Mucosa of descending colon (tissue), 3 donors: ENCODE results near the gene UMPS. TPM values are rescaled to one million over a fixed set of nuclear protein-coding genes. Genes with fewer than 3 reads are reported as not detected.

Source experiments
- ATAC-seq: fragments of 200-7000 bp; cut with Tn5 transposase; one replicate; pipeline ENCODE4 v1.9.1; 2020; ENCODE audit warnings: mild to moderate bottlenecking, moderate library complexity
- DNase-seq, 3 donors: peaks; one replicate each; pipeline ENCODE4 v3.0.0-alpha.2; 2020
- H3K36me3 ChIP-seq: fragments of 200-600 bp; one replicate; pipeline ENCODE4 v1.8.0; 2021; ENCODE audit warnings: low read depth, mild to moderate bottlenecking
- H3K4me1 ChIP-seq: fragments of 200-600 bp; one replicate; pipeline ENCODE4 v1.8.0; 2021; ENCODE audit warnings: low read depth, mild to moderate bottlenecking
- H3K4me3 ChIP-seq: fragments of 200-600 bp; one replicate; pipeline ENCODE4 v1.8.0; 2021; ENCODE audit warnings: mild to moderate bottlenecking
- H3K9me3 ChIP-seq: fragments of 200-600 bp; one replicate; pipeline ENCODE4 v1.8.0; 2021; ENCODE audit warnings: mild to moderate bottlenecking
- CTCF ChIP-seq: fragments of 200-600 bp; IDR thresholded peaks from one replicate; pipeline ENCODE4 v1.8.0; 2022; ENCODE audit warnings: antibody characterized with exemption, mild to moderate bottlenecking
- intact Hi-C, 2 donors: fragments of 100-400 bp; cut with DNase I in 1 of 2; cut with micrococcal nuclease in 1 of 2; formaldehyde crosslinking; loops; one replicate each; pipeline versions ENCODE4 v1.11.0 to v1.11.1; 2022; cut with DNase I, micrococcal nuclease
- total RNA-seq, 3 donors: library from RNA; stranded (reverse); fragmentation: NEBNext Ultra II Directional in 2 of 3; extraction: Animal tissue kit (Norgen Biotek cat#: 25700) in 2 of 3; gene quantifications; one replicate each; pipeline versions ENCODE4 v1.2.1 to v1.2.4, GENCODE V29; 2021 to 2023
- donor health status: DM: no; HTN: no; CAD: no; lungs with moderate emphysema.
- donor health status: DM: no; HTN: no; CAD: no.
- donor health status: DM: no; HTN: yes; CAD: no.

Gene UMPS
- total RNA-seq, 3 donors from 2014 or later: 22.6 to 25.7 (median 23.6) TPM

- DNase-seq (no peak), ATAC-seq (no peak)
- no peak for TF ChIP-seq CTCF
- H3K9me3 ChIP-seq: no peaks in the 10 kb centered on the region
- no peaks in the 10 kb centered on the region for H3K36me3 ChIP-seq
- H3K4me1 ChIP-seq: no peaks in the 10 kb centered on the region
- H3K4me3 ChIP-seq: no peak overlapping the region
- intact Hi-C loops: no loop called here
Observed at GRCh38 chr3:124695369-124695768, 34.9 kb upstream of the UMPS start.

DNA sequence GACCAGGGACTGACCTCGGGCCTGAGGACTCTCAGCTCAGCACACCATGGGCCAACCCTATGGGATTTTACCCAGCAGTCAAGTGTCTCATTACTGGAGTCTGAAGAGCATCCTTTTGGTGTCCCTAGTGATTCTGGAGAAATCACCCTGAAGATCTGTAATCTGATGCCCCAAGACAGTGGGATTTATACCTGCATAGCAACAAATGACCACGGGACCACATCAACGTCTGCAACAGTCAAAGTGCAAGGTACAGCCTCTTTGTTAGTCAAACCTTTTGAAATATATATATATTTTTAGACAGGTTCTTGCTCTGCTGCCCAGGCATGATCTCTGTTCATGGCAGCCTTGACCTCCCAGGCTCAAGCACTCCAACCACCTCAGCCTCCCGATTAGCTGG lies 34.2 kb upstream of the UMPS start:
- ATAC-seq (no peak), DNase-seq (no peak)
- Histone ChIP-seq H3K4me1 (no peaks in the 10 kb centered on the region), H3K4me3 (no peak overlapping the region), H3K36me3 (no peaks in the 10 kb centered on the region), H3K9me3 (no peaks in the 10 kb centered on the region)
- TF ChIP-seq CTCF: no peak
- intact Hi-C loops: no loop called here

- Histone ChIP-seq H3K36me3 (no peaks in the 10 kb centered on the region), H3K9me3 (no peaks in the 10 kb centered on the region), H3K4me1 (no peaks in the 10 kb centered on the region), H3K4me3 (no peak overlapping the region)
- intact Hi-C loops: no loop called here
- no peak for TF ChIP-seq CTCF
- DNase-seq (no peak), ATAC-seq (no peak)
Observed at GRCh38 chr3:124697302-124697701, 33.0 kb upstream of the UMPS start.

GRCh38 chr3:124698030-124698770 lies 32.1 kb upstream of the UMPS start:
- intact Hi-C loops: no loop called here
- no peak for DNase-seq
- no peak for ATAC-seq
- Histone ChIP-seq H3K9me3 (no peaks in the 10 kb centered on the region), H3K36me3 (no peaks in the 10 kb centered on the region), H3K4me3 (no peak overlapping the region), H3K4me1 (no peaks in the 10 kb centered on the region)
- no peak for TF ChIP-seq CTCF

DNA sequence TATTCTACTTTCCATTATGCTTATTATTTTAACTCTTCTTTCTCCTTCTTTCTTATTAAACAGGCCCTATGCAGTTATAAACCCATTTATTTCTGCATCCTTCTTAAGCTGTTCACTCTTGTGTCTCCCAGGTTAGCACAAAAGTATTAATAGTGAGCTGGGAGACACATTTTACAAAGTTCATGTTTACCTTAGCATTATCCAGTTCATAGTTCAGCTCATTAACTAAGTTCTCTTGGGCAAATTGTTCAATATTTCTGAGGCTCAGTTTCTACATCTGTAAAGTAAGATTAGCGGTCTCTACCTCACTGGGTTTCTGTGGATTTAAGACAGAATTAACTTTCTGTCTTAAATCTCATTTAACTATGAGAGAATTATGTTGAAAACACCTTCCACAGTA lies 31.2 kb upstream of the UMPS start:
- H3K9me3 ChIP-seq: no peaks in the 10 kb centered on the region
- H3K4me3 ChIP-seq: no peak overlapping the region
- H3K4me1 ChIP-seq: no peaks in the 10 kb centered on the region
- H3K36me3 ChIP-seq: no peaks in the 10 kb centered on the region
- DNase-seq (no peak), ATAC-seq (no peak)
- TF ChIP-seq CTCF: no peak
- intact Hi-C loops: no loop called here
